ENCODE data around the gene NT5C1B. TPM values are rescaled to one million over a fixed set of nuclear protein-coding genes. Genes with fewer than 3 reads are reported as not detected.

The NT5C1B gene
- total and polyA plus RNA-seq, 10 of the 15 experiments (the other 5 are each of a cell fraction or from before 2014, with no cell fraction given) = 0.40 to 0.44 TPM; not detected in 8

DNA sequence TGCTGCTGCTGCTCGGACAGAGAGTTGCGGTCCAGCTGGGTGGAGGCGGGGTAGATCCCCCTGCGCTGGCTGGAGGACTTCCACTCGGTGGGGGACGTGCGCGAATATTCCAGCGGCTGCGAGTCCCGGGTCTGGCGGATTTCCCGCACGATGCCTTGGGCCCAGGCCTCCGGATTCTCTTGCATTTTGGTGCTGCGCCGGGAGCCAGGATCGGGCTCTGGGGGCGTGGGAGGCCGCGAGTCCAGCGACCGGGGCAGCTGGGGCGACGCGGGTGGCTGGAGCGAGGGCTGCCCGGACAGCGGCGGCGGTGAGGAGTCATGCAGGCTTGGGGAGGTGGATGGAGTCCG lies 4.8 kb downstream of the NT5C1B start:
- no peak overlapping the region for H3K27ac ChIP-seq (ENCODE audit: control insufficient read depth, insufficient read depth)
- no peaks in the 10 kb centered on the region for H3K9me3 ChIP-seq (replicated peaks; ENCODE audit: control insufficient read depth, insufficient read depth, low read length)
- CTCF ChIA-PET = no interaction called here

More for the DNA sequence above, 4.8 kb downstream of the NT5C1B start:
- H3K4me1 ChIP-seq (ENCODE audit: control insufficient read depth, insufficient read depth, low read length) = no peaks in the 10 kb centered on the region
- no peaks in the 10 kb centered on the region for H3K79me2 ChIP-seq (ENCODE audit: control insufficient read depth, insufficient read depth, low read length)
- no peak overlapping the region for H3K4me2 ChIP-seq (ENCODE audit: control insufficient read depth, insufficient read depth)
- no peak overlapping the region for H3K9ac ChIP-seq (ENCODE audit: control insufficient read depth, insufficient read depth, low read length)
- TF ChIP-seq, protein P1, sequence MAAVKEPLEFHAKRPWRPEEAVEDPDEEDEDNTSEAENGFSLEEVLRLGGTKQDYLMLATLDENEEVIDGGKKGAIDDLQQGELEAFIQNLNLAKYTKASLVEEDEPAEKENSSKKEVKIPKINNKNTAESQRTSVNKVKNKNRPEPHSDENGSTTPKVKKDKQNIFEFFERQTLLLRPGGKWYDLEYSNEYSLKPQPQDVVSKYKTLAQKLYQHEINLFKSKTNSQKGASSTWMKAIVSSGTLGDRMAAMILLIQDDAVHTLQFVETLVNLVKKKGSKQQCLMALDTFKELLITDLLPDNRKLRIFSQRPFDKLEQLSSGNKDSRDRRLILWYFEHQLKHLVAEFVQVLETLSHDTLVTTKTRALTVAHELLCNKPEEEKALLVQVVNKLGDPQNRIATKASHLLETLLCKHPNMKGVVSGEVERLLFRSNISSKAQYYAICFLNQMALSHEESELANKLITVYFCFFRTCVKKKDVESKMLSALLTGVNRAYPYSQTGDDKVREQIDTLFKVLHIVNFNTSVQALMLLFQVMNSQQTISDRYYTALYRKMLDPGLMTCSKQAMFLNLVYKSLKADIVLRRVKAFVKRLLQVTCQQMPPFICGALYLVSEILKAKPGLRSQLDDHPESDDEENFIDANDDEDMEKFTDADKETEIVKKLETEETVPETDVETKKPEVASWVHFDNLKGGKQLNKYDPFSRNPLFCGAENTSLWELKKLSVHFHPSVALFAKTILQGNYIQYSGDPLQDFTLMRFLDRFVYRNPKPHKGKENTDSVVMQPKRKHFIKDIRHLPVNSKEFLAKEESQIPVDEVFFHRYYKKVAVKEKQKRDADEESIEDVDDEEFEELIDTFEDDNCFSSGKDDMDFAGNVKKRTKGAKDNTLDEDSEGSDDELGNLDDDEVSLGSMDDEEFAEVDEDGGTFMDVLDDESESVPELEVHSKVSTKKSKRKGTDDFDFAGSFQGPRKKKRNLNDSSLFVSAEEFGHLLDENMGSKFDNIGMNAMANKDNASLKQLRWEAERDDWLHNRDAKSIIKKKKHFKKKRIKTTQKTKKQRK (IDR thresholded peaks at IDR 0.05; ENCODE audit: low read depth, low read length) = no peak
- TF ChIP-seq SPI1 (IDR thresholded peaks at IDR 0.05; ENCODE audit: borderline replicate concordance, insufficient read depth, low read depth, low read length) (no peak), BACH1 (IDR thresholded peaks at IDR 0.05; ENCODE audit: borderline replicate concordance) (no peak), IKZF2 (IDR thresholded peaks at IDR 0.05) (no peak), RCOR1 (conservative IDR thresholded peaks at IDR 0.05; ENCODE audit: low read depth, low read length) (no peak), FOXM1 (IDR thresholded peaks at IDR 0.05; ENCODE audit: low read depth, low read length) (no peak), PML (IDR thresholded peaks at IDR 0.05; ENCODE audit: low read length) (no peak)
- TF ChIP-seq, protein P2, sequence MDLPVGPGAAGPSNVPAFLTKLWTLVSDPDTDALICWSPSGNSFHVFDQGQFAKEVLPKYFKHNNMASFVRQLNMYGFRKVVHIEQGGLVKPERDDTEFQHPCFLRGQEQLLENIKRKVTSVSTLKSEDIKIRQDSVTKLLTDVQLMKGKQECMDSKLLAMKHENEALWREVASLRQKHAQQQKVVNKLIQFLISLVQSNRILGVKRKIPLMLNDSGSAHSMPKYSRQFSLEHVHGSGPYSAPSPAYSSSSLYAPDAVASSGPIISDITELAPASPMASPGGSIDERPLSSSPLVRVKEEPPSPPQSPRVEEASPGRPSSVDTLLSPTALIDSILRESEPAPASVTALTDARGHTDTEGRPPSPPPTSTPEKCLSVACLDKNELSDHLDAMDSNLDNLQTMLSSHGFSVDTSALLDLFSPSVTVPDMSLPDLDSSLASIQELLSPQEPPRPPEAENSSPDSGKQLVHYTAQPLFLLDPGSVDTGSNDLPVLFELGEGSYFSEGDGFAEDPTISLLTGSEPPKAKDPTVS (IDR thresholded peaks at IDR 0.05; ENCODE audit: low read depth, low read length) = no peak
- TF ChIP-seq, protein P3, sequence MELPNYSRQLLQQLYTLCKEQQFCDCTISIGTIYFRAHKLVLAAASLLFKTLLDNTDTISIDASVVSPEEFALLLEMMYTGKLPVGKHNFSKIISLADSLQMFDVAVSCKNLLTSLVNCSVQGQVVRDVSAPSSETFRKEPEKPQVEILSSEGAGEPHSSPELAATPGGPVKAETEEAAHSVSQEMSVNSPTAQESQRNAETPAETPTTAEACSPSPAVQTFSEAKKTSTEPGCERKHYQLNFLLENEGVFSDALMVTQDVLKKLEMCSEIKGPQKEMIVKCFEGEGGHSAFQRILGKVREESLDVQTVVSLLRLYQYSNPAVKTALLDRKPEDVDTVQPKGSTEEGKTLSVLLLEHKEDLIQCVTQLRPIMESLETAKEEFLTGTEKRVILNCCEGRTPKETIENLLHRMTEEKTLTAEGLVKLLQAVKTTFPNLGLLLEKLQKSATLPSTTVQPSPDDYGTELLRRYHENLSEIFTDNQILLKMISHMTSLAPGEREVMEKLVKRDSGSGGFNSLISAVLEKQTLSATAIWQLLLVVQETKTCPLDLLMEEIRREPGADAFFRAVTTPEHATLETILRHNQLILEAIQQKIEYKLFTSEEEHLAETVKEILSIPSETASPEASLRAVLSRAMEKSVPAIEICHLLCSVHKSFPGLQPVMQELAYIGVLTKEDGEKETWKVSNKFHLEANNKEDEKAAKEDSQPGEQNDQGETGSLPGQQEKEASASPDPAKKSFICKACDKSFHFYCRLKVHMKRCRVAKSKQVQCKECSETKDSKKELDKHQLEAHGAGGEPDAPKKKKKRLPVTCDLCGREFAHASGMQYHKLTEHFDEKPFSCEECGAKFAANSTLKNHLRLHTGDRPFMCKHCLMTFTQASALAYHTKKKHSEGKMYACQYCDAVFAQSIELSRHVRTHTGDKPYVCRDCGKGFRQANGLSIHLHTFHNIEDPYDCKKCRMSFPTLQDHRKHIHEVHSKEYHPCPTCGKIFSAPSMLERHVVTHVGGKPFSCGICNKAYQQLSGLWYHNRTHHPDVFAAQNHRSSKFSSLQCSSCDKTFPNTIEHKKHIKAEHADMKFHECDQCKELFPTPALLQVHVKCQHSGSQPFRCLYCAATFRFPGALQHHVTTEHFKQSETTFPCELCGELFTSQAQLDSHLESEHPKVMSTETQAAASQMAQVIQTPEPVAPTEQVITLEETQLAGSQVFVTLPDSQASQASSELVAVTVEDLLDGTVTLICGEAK (IDR thresholded peaks at IDR 0.05; ENCODE audit: borderline replicate concordance) = no peak
- no peaks in the 10 kb centered on the region for H3K27me3 ChIP-seq (replicated peaks in 1 of 2; ENCODE audit: control insufficient read depth in 2 of 2, insufficient read depth in 2 of 2, low read length in 1 of 2)
- 92% methylated on average over 23 of the region's 32 CpGs for WGBS (ENCODE audit: insufficient coverage, insufficient replicate concordance, low lambda C conversion rate, missing lambda C conversion rate)
- H3K36me3 ChIP-seq (ENCODE audit: control insufficient read depth in 2 of 2, insufficient read depth in 2 of 2, low read length in 1 of 2) = no peaks in the 10 kb centered on the region
- no peak overlapping the region for H3K4me3 ChIP-seq
- intact Hi-C loops (cut with micrococcal nuclease; ENCODE audit: unreplicated experiment) = no loop called here
- ATAC-seq = no peak
- no peaks in the 10 kb centered on the region for H4K20me1 ChIP-seq (ENCODE audit: control insufficient read depth, insufficient read depth)
- POLR2A ChIA-PET = no interaction called here
- in situ Hi-C loops (cut with MboI) = no loop called here
- no peak for FAIRE-seq
- no peak for DNase-seq (ENCODE audit: low read depth, low spot score)
- BruUV-seq (replicated peaks) = no TSS peak
- H2AFZ ChIP-seq (ENCODE audit: control insufficient read depth, low read depth, low read length) = no peak overlapping the region
- SMC1A ChIA-PET (ENCODE audit: uncharacterized antibody, unreplicated experiment) = no interaction called here
- RAD21 ChIA-PET (ENCODE audit: unreplicated experiment) = no interaction called here

All from GM12878 (cell line).